Measurements from ENCODE around the gene TMEM240. TPM values are rescaled to one million over a fixed set of nuclear protein-coding genes. Genes with fewer than 3 reads are reported as not detected.

Gene TMEM240
- total RNA-seq, 4 donors from 2014 or later, result 1.2 to 4.5 (median 1.3) TPM

DNA sequence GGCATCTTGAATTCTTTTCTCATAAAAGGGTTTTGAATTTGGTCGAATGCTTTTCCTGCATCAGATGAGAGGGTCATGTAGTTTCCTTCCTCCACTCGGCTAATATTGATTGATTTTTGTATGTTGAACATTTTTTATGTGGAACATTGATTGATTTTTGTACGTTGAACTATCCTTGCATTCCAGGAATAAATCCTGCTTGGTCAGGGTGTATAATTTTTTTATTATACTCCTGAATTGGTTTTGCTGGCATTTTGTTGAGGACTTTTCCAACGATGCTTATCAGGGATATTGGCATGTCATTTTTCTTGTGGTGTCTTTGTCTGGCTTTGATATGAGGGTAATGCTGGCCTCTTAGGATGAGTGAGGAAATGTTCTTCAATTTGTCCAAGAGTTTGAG is 8.5 kb downstream of the TMEM240 start:
- Histone ChIP-seq H3K9me3 (no peaks in the 10 kb centered on the region), H3K27ac (no peak overlapping the region), H3K4me1 (no peaks in the 10 kb centered on the region), H3K4me3 (replicated peaks in 1 of 3) (no peak overlapping the region), H3K27me3 (no peaks in the 10 kb centered on the region), H3K36me3 (peaks cover 5 to 9% of the 10 kb centered on the region in 2 donors)
- WGBS, 2 donors, result 96 to 97% methylated on average over 4 of the region's 4 CpGs
- DNase-seq, result no peak
- intact Hi-C loops (cut with DNase I), result no loop called here
- no peak for TF ChIP-seq CTCF (IDR thresholded peaks at IDR 0.05)
- TF ChIP-seq POLR2A (IDR thresholded peaks at IDR 0.05), result no peak

- no peak overlapping the region for H3K27ac ChIP-seq
- peaks cover 5 to 9% of the 10 kb centered on the region in 2 donors for H3K36me3 ChIP-seq
- H3K27me3 ChIP-seq, result no peaks in the 10 kb centered on the region
- intact Hi-C loops (cut with DNase I), result no loop called here
- no peak for DNase-seq
- 93 to 95% methylated on average over 7 to 8 of the region's 8 CpGs for WGBS, 2 donors
- H3K9me3 ChIP-seq, result no peaks in the 10 kb centered on the region
- H3K4me1 ChIP-seq, result no peaks in the 10 kb centered on the region
- TF ChIP-seq CTCF (IDR thresholded peaks at IDR 0.05) (no peak), POLR2A (IDR thresholded peaks at IDR 0.05) (no peak)
- H3K4me3 ChIP-seq (replicated peaks in 1 of 3), result no peak overlapping the region
These were observed 10.5 kb downstream of the TMEM240 start for GRCh38 chr1:1529936-1530335.

- H3K27me3 ChIP-seq, result no peaks in the 10 kb centered on the region
- TF ChIP-seq POLR2A (IDR thresholded peaks at IDR 0.05), result no peak
- TF ChIP-seq CTCF (IDR thresholded peaks at IDR 0.05), result no peak
- H3K27ac ChIP-seq, result no peak overlapping the region
- intact Hi-C loops (cut with DNase I), result no loop called here
- no peaks in the 10 kb centered on the region for H3K4me1 ChIP-seq
- H3K9me3 ChIP-seq, result no peaks in the 10 kb centered on the region
- H3K4me3 ChIP-seq (replicated peaks in 1 of 3), result no peak overlapping the region
- DNase-seq, result no peak
- peaks cover 5 to 9% of the 10 kb centered on the region in 2 donors for H3K36me3 ChIP-seq
- 95 to 100% methylated on average over 4 of the region's 18 CpGs for WGBS, 2 donors
These were observed 11.1 kb downstream of the TMEM240 start for GRCh38 chr1:1529321-1529720.

- 93 to 96% methylated on average over 8 to 26 of the region's 37 CpGs for WGBS, 2 donors
- H3K27ac ChIP-seq, result no peak overlapping the region
- H3K4me1 ChIP-seq, result no peaks in the 10 kb centered on the region
- H3K4me3 ChIP-seq (replicated peaks in 1 of 3), result no peak overlapping the region
- H3K9me3 ChIP-seq, result no peaks in the 10 kb centered on the region
- TF ChIP-seq POLR2A (IDR thresholded peaks at IDR 0.05), result no peak
- TF ChIP-seq CTCF (IDR thresholded peaks at IDR 0.05), result no peak
- intact Hi-C loops (cut with DNase I), result no loop called here
- peaks cover 5 to 9% of the 10 kb centered on the region in 2 donors for H3K36me3 ChIP-seq
- no peak for DNase-seq
- H3K27me3 ChIP-seq, result no peaks in the 10 kb centered on the region
These were observed 11.8 kb downstream of the TMEM240 start for GRCh38 chr1:1528301-1529267.

Data from thyroid gland (tissue), 4 donors.